Right cardiac atrium (tissue), 5 donors: ENCODE measurements around the gene C16orf46. TPM values are rescaled to one million over a fixed set of nuclear protein-coding genes. Genes with fewer than 3 reads are reported as not detected.

Experiments used
- ATAC-seq, 2 donors: fragments of 200-7000 bp; cut with Tn5 transposase; one replicate each; pipeline versions ENCODE4 v1.8.0 to v1.9.1; 2020; ENCODE audit warnings: moderate library complexity in 2 of 2, mild to moderate bottlenecking in 1 of 2
- DNase-seq, 3 donors: peaks; one replicate each; pipeline ENCODE4 v3.0.0-alpha.2; 2020
- H3K27ac ChIP-seq: one replicate; pipeline ENCODE4 v1.5.1; 2013; ENCODE audit warnings: mild to moderate bottlenecking, low read length, control low read depth, moderate library complexity
- H3K27me3 ChIP-seq: one replicate; pipeline ENCODE4 v1.6.1; 2013; ENCODE audit not compliant: control insufficient read depth, insufficient read depth
- H3K4me1 ChIP-seq: one replicate; pipeline ENCODE4 v1.6.1; 2013; ENCODE audit warnings: low read length; ENCODE audit not compliant: control insufficient read depth, insufficient read depth
- H3K4me3 ChIP-seq: one replicate; pipeline ENCODE4 v1.5.1; 2013; ENCODE audit warnings: low read length, control low read depth
- H3K9me3 ChIP-seq: one replicate; pipeline ENCODE4 v1.6.1; 2013; ENCODE audit warnings: low read length; ENCODE audit not compliant: control insufficient read depth
- WGBS: extraction: QIAGEN DNeasy Blood & Tissue Kit; methylation state at CpG from one replicate; pipeline ENCODE4 v1.1.7; 2013; 5-methylcytosine and 5-hydroxymethylcytosine counted together
- intact Hi-C, 4 donors: fragments of 100-400 bp; cut with DNase I; formaldehyde crosslinking; loops; one replicate each; pipeline versions ENCODE4 v1.11.0 to v1.14.0; 2022 to 2023
- polyA plus RNA-seq: library from polyadenylated mRNA; stranded (reverse); fragments of 200-250 nt; gene quantifications from one replicate; pipeline ENCODE4 v1.2.3, GENCODE V29; 2013
- total RNA-seq, 4 donors: library from RNA; stranded (reverse); fragmentation: NEBNext Ultra II Directional; extraction: Animal tissue kit (Norgen Biotek cat#: 25700); gene quantifications; one replicate each; pipeline ENCODE4 v1.2.1, GENCODE V29; 2021
- donor health status: healthy with polysubstance abuse.
- donor health status: DM: no; HTN: yes; CAD: no.
- donor health status: DM: no; HTN: no; CAD: no.
- donor health status: DM: no; HTN: yes; CAD: no; lungs with severe emphysema.
- donor health status: DM: yes; HTN: yes; CAD: no.

The C16orf46 gene
- total and polyA plus RNA-seq, 5 donors, result 0.47 to 0.97 (median 0.52) TPM; not detected in 2

- ATAC-seq (no peak), DNase-seq (no peak)
- 91% methylated on average over 9 of the region's 9 CpGs for WGBS
- no peak overlapping the region for H3K4me3 ChIP-seq
- no peaks in the 10 kb centered on the region for H3K27me3 ChIP-seq
- H3K4me1 ChIP-seq, result no peaks in the 10 kb centered on the region
- intact Hi-C loops, result no loop called here
- no peak overlapping the region for H3K27ac ChIP-seq
- no peaks in the 10 kb centered on the region for H3K9me3 ChIP-seq
These were observed 24.7 kb upstream of the C16orf46 start for GRCh38 chr16:81101702-81102101.

- DNase-seq (no peak), ATAC-seq (no peak)
- H3K4me3 ChIP-seq, result no peak overlapping the region
- intact Hi-C loops, result no loop called here
- H3K9me3 ChIP-seq, result no peaks in the 10 kb centered on the region
- no peaks in the 10 kb centered on the region for H3K4me1 ChIP-seq
- no peaks in the 10 kb centered on the region for H3K27me3 ChIP-seq
- H3K27ac ChIP-seq, result no peak overlapping the region
These were observed 22.9 kb upstream of the C16orf46 start for GRCh38 chr16:81099958-81100357.

- 89% methylated on average over 6 of the region's 6 CpGs for WGBS
- DNase-seq, result no peak
- intact Hi-C loops, result no loop called here
- H3K4me3 ChIP-seq, result no peak overlapping the region
- H3K4me1 ChIP-seq, result no peaks in the 10 kb centered on the region
- no peak overlapping the region for H3K27ac ChIP-seq
- no peaks in the 10 kb centered on the region for H3K9me3 ChIP-seq
- no peaks in the 10 kb centered on the region for H3K27me3 ChIP-seq
- no peak for ATAC-seq
These were observed 20.2 kb upstream of the C16orf46 start for GRCh38 chr16:81097230-81097629.

GRCh38 chr16:81096715-81097208 is 19.7 kb upstream of the C16orf46 start:
- WGBS, result 49% methylated on average over 8 of the region's 8 CpGs
- Histone ChIP-seq H3K27me3 (no peaks in the 10 kb centered on the region), H3K4me3 (no peak overlapping the region), H3K4me1 (no peaks in the 10 kb centered on the region), H3K9me3 (no peaks in the 10 kb centered on the region), H3K27ac (no peak overlapping the region)
- DNase-seq (no peak), ATAC-seq (no peak)
- intact Hi-C loops, result no loop called here

GRCh38 chr16:81095953-81096714 is 19.1 kb upstream of the C16orf46 start, which contains the start of gene GCSH:
Gene GCSH, minus strand, starts transcription at chr16:81096395. Its CDS starts 117 bp downstream, at chr16:81096278.
- no peaks in the 10 kb centered on the region for H3K27me3 ChIP-seq

GRCh38 chr16:81095653-81095952 is 18.6 kb upstream of the C16orf46 start:
- Histone ChIP-seq H3K4me1 (no peaks in the 10 kb centered on the region), H3K27ac (peak overlapping the region; percentile 53), H3K4me3 (peak overlapping the region; percentile 58), H3K27me3 (no peaks in the 10 kb centered on the region), H3K9me3 (no peaks in the 10 kb centered on the region)
- intact Hi-C loops, result no loop called here
- DNase-seq (no peak), ATAC-seq (no peak)
- under 1% methylated on average over 22 of the region's 22 CpGs for WGBS

More at GRCh38 chr16:81095953-81096714, 19.1 kb upstream of the C16orf46 start, which contains the start of gene GCSH:
- Histone ChIP-seq H3K4me3 (peak within 1 kb of the TSS; percentile 58), H3K4me1 (no peaks in the 10 kb centered on the region), H3K27ac (peak within 1 kb of the TSS; percentile 53), H3K9me3 (no peaks in the 10 kb centered on the region)
- intact Hi-C loops, result no loop called here
- 2% methylated on average over 75 of the region's 83 CpGs for WGBS
- ATAC-seq, result peak; percentile 100
- peak; percentile 100 for DNase-seq

GRCh38 chr16:81094771-81095251 is 17.8 kb upstream of the C16orf46 start:
- H3K27ac ChIP-seq, result no peak overlapping the region
- intact Hi-C loops, result no loop called here
- no peaks in the 10 kb centered on the region for H3K4me1 ChIP-seq
- H3K27me3 ChIP-seq, result no peaks in the 10 kb centered on the region
- 72% methylated on average over 21 of the region's 21 CpGs for WGBS
- H3K9me3 ChIP-seq, result no peaks in the 10 kb centered on the region
- H3K4me3 ChIP-seq, result peak overlapping the region; percentile 17
- DNase-seq (no peak), ATAC-seq (no peak)

- Histone ChIP-seq H3K4me3 (no peak overlapping the region), H3K27me3 (no peaks in the 10 kb centered on the region), H3K27ac (no peak overlapping the region), H3K4me1 (no peaks in the 10 kb centered on the region), H3K9me3 (no peaks in the 10 kb centered on the region)
- DNase-seq (no peak), ATAC-seq (no peak)
- intact Hi-C loops, result no loop called here
- WGBS, result 97% methylated on average over 5 of the region's 5 CpGs
These were observed 11.8 kb upstream of the C16orf46 start for GRCh38 chr16:81088836-81089235.

GRCh38 chr16:81081014-81081413 is 4.0 kb upstream of the C16orf46 start:
- H3K4me3 ChIP-seq, result no peak overlapping the region
- H3K27ac ChIP-seq, result no peak overlapping the region
- ATAC-seq (no peak), DNase-seq (no peak)
- H3K4me1 ChIP-seq, result no peaks in the 10 kb centered on the region
- no peaks in the 10 kb centered on the region for H3K27me3 ChIP-seq
- intact Hi-C loops, result no loop called here
- 95% methylated on average over 4 of the region's 4 CpGs for WGBS
- no peaks in the 10 kb centered on the region for H3K9me3 ChIP-seq

GRCh38 chr16:81080233-81080632 is 3.2 kb upstream of the C16orf46 start:
- ATAC-seq (no peak), DNase-seq (no peak)
- Histone ChIP-seq H3K4me3 (no peak overlapping the region), H3K4me1 (no peaks in the 10 kb centered on the region), H3K27ac (no peak overlapping the region), H3K9me3 (no peaks in the 10 kb centered on the region), H3K27me3 (no peaks in the 10 kb centered on the region)
- intact Hi-C loops, result no loop called here
- 80% methylated on average over 1 of the region's 1 CpG for WGBS

GRCh38 chr16:81076566-81077075 is 417 bp downstream of the C16orf46 start:
- H3K4me3 ChIP-seq, result peak overlapping the region; percentile 53
- H3K27me3 ChIP-seq, result no peaks in the 10 kb centered on the region
- H3K27ac ChIP-seq, result peak overlapping the region; percentile 88
- intact Hi-C loops, result no loop called here
- DNase-seq (peak; percentile 89 to 94 (median 93)), ATAC-seq (peak; percentile 96)
- H3K9me3 ChIP-seq, result no peaks in the 10 kb centered on the region
- no peaks in the 10 kb centered on the region for H3K4me1 ChIP-seq
- WGBS, result under 1% methylated on average over 27 of the region's 27 CpGs
